ENCODE measurements around the gene WBP4. TPM values are rescaled to one million over a fixed set of nuclear protein-coding genes. Genes with fewer than 3 reads are reported as not detected.

The WBP4 gene
- total and polyA plus RNA-seq, 2 of the 13 experiments (the other 11 are each of a cell fraction or from before 2014, with no cell fraction given): 6.7 to 11.7 TPM

DNA sequence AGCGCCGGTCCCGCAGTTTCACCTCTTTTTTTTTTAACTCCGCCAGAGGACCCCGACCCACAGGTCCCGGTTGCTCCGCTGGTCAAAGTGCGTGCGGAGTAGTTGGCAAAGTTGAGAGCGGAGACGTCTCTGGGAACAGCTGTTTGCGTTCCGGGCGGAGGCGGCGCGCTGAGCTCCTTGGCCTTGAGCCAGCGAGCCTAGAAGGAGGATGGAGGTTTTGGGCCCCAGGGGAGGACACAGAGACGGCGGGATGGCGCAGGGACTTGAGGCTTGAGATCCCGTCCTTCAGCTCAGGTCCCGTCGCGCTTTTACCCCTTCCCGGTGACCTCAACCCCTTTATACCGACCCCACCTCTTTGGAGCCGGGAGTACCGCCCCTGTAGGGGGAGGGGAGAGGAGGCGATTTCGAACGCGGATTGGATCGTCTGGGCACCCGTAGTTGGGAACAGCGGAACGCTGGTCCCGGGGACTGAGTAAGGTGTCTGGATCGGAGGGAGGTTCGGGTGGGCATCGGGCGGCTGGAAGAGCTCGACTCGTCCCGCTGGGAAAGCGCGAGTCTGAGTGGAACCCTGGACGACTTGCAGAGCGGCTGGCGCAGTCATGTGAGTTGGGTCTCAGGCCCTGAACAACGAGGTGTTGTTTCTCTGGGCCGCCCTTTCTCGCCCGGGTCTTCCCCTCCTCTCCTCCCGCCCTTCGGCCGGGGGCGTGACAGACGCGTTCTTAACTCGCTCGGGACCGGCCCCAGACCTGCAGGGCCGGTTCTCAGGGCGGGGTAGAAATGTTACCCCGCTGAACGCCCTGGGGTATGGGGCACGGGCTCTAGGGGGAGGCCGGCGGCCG lies at the start of gene WBP4 (continued):
- TF ChIP-seq, protein P1, sequence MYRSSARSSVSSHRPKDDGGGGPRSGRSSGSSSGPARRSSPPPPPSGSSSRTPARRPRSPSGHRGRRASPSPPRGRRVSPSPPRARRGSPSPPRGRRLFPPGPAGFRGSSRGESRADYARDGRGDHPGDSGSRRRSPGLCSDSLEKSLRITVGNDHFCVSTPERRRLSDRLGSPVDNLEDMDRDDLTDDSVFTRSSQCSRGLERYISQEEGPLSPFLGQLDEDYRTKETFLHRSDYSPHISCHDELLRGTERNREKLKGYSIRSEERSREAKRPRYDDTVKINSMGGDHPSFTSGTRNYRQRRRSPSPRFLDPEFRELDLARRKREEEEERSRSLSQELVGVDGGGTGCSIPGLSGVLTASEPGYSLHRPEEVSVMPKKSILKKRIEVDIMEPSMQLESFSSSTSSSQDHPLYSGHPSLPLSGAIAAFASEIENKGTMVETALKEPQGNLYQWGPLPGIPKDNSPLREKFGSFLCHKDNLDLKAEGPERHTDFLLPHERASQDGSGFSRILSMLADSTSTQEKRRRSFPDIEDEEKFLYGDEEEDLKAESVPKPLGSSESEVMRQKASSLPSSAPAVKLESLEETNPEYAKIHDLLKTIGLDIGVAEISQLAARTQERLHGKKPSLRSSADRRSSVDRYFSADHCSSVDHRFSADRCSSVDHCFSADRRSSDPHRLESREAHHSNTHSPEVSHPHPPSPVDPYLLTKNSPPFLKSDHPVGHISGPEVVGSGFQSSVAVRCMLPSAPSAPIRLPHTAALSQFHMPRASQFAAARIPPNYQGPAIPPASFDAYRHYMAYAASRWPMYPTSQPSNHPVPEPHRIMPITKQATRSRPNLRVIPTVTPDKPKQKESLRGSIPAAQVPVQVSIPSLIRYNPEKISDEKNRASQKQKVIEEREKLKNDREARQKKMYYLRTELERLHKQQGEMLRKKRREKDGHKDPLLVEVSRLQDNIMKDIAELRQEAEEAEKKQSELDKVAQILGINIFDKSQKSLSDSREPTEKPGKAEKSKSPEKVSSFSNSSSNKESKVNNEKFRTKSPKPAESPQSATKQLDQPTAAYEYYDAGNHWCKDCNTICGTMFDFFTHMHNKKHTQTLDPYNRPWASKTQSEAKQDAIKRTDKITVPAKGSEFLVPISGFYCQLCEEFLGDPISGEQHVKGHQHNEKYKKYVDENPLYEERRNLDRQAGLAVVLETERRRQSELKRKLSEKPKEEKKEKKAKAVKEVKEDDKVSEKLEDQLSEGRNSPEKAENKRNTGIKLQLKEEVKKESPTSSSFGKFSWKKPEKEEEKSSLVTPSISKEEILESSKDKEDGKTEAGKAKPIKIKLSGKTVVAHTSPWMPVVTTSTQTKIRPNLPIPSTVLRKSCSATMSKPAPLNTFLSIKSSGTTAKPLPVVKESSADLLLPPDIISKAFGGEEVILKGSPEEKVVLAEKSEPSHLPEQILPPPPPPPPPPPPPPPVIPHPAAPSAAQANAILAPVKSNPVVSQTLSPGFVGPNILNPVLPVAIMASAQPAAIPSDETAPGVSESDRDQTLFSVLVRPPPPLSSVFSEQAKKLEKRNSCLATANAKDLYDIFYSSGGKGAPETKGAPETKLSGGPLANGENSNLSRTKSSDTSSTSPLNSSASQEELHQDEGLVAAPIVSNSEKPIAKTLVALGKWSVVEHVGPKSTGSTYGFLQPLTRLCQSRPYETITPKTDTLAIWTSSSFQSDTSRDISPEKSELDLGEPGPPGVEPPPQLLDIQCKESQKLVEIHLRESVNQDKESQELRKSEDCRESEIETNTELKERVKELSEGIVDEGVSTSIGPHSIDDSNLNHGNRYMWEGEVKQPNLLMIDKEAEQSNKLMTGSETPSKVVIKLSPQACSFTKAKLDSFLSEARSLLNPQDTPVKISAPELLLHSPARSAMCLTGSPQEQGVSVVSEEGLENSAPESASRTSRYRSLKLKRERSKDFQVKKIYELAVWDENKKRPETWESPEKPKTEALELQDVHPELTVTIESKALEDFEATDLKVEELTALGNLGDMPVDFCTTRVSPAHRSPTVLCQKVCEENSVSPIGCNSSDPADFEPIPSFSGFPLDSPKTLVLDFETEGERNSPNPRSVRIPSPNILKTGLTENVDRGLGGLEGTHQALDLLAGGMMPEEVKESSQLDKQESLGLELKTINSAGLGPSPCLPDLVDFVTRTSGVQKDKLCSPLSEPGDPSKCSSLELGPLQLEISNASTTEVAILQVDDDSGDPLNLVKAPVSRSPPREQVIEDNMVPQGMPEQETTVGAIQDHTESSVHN (CRISPR knock-in tag; IDR thresholded peaks at IDR 0.05): peak; percentile 60; the same call in 1 of the 2 replicates
- TF ChIP-seq, protein P2, sequence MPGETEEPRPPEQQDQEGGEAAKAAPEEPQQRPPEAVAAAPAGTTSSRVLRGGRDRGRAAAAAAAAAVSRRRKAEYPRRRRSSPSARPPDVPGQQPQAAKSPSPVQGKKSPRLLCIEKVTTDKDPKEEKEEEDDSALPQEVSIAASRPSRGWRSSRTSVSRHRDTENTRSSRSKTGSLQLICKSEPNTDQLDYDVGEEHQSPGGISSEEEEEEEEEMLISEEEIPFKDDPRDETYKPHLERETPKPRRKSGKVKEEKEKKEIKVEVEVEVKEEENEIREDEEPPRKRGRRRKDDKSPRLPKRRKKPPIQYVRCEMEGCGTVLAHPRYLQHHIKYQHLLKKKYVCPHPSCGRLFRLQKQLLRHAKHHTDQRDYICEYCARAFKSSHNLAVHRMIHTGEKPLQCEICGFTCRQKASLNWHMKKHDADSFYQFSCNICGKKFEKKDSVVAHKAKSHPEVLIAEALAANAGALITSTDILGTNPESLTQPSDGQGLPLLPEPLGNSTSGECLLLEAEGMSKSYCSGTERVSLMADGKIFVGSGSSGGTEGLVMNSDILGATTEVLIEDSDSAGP (CRISPR knock-in tag; IDR thresholded peaks at IDR 0.05; ENCODE audit: borderline replicate concordance): peak; percentile 73; the same call in 1 of the 2 replicates
- peak; percentile 76 for TF ChIP-seq ZFP82 (CRISPR knock-in tag; IDR thresholded peaks at IDR 0.05; ENCODE audit: borderline replicate concordance)
- no peak for TF ChIP-seq ZNF234 (CRISPR knock-in tag; conservative IDR thresholded peaks at IDR 0.05)
- TF ChIP-seq, protein P3, sequence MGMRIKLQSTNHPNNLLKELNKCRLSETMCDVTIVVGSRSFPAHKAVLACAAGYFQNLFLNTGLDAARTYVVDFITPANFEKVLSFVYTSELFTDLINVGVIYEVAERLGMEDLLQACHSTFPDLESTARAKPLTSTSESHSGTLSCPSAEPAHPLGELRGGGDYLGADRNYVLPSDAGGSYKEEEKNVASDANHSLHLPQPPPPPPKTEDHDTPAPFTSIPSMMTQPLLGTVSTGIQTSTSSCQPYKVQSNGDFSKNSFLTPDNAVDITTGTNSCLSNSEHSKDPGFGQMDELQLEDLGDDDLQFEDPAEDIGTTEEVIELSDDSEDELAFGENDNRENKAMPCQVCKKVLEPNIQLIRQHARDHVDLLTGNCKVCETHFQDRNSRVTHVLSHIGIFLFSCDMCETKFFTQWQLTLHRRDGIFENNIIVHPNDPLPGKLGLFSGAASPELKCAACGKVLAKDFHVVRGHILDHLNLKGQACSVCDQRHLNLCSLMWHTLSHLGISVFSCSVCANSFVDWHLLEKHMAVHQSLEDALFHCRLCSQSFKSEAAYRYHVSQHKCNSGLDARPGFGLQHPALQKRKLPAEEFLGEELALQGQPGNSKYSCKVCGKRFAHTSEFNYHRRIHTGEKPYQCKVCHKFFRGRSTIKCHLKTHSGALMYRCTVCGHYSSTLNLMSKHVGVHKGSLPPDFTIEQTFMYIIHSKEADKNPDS (CRISPR knock-in tag; IDR thresholded peaks at IDR 0.05): 0 out of 2 replicates have a peak, but pooled peaks have one; percentile 89
- no peak for TF ChIP-seq PLRG1 (conservative IDR thresholded peaks at IDR 0.05)
- no peak; the same call in 1 of the 2 replicates for TF ChIP-seq NFKBIZ (CRISPR knock-in tag; IDR thresholded peaks at IDR 0.05)
- no peak for TF ChIP-seq SIX1 (CRISPR knock-in tag; IDR thresholded peaks at IDR 0.05; ENCODE audit: borderline replicate concordance)
- TF ChIP-seq, protein P4, sequence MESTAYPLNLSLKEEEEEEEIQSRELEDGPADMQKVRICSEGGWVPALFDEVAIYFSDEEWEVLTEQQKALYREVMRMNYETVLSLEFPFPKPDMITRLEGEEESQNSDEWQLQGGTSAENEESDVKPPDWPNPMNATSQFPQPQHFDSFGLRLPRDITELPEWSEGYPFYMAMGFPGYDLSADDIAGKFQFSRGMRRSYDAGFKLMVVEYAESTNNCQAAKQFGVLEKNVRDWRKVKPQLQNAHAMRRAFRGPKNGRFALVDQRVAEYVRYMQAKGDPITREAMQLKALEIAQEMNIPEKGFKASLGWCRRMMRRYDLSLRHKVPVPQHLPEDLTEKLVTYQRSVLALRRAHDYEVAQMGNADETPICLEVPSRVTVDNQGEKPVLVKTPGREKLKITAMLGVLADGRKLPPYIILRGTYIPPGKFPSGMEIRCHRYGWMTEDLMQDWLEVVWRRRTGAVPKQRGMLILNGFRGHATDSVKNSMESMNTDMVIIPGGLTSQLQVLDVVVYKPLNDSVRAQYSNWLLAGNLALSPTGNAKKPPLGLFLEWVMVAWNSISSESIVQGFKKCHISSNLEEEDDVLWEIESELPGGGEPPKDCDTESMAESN (CRISPR knock-in tag; conservative IDR thresholded peaks at IDR 0.05): peak; percentile 58; the same call in 1 of the 2 replicates
- TF ChIP-seq ZC3H13 (CRISPR knock-in tag; IDR thresholded peaks at IDR 0.05): no peak; the same call in 1 of the 2 replicates
- no peak for TF ChIP-seq NR0B2 (CRISPR knock-in tag; IDR thresholded peaks at IDR 0.05)
- TF ChIP-seq ATF7-NPFF (CRISPR knock-in tag; IDR thresholded peaks at IDR 0.05; ENCODE audit: low read depth): peak; percentile 78
- peak; percentile 81; the same call in 1 of the 2 replicates for TF ChIP-seq PHF21A (CRISPR knock-in tag; IDR thresholded peaks at IDR 0.05)

Measured in HepG2 (cell line).